HepG2 (cell line): ENCODE results near the gene SYNE1. TPM values are rescaled to one million over a fixed set of nuclear protein-coding genes. Genes with fewer than 3 reads are reported as not detected.

ENCODE experiments used
- AGO1 ChIP-seq: fragments of 200-400 bp; formaldehyde crosslinking; IDR thresholded peaks from 2 replicates; pipeline ENCODE4 v1.6.1; 2017; ENCODE audit warnings: mild to moderate bottlenecking, low read depth, low read length, moderate library complexity; ENCODE audit not compliant: poor library complexity, severe bottlenecking
- CBX5 ChIP-seq: sonication (generic); formaldehyde crosslinking; IDR thresholded peaks from 2 replicates; pipeline ENCODE4 v1.4.0; 2020; ENCODE audit warnings: missing genetic modification reagents, borderline replicate concordance
- DPF2 ChIP-seq: sonication (generic); formaldehyde crosslinking; IDR thresholded peaks from 2 replicates; pipeline ENCODE4 v1.4.0; 2020; ENCODE audit warnings: mild to moderate bottlenecking, low read depth, missing genetic modification reagents, borderline replicate concordance
- EED ChIP-seq: sonication (generic); formaldehyde crosslinking; IDR thresholded peaks from 2 replicates; pipeline ENCODE4 v1.5.0; 2020; ENCODE audit warnings: mild to moderate bottlenecking, missing genetic modification reagents
- ELF3 ChIP-seq: IDR thresholded peaks from 2 replicates; pipeline ENCODE4 v1.6.1; 2016; ENCODE audit warnings: missing genetic modification reagents, missing compliant biosample characterization
- EP300 ChIP-seq, 3 experiments: sonication (generic) in 1 of 3; formaldehyde crosslinking in 1 of 3; IDR thresholded peaks; 2 replicates each; pipeline versions ENCODE4 v1.5.1 to v1.6.1; 2011 to 2020; ENCODE audit warnings: low read depth in 2 of 3, low read length in 2 of 3, borderline replicate concordance in 1 of 3, improper control_type of control experiment in 1 of 3, mild to moderate bottlenecking in 1 of 3, missing genetic modification reagents in 1 of 3, moderate library complexity in 1 of 3
- GATAD2A ChIP-seq: IDR thresholded peaks from 2 replicates; pipeline ENCODE4 v1.6.1; 2016
- HMGA1 ChIP-seq: sonication (generic); formaldehyde crosslinking; conservative IDR thresholded peaks from 2 replicates; pipeline ENCODE4 v1.4.0; 2020; ENCODE audit warnings: missing genetic modification reagents
- HNF4G ChIP-seq, 2 experiments: sonication (generic) in 1 of 2; formaldehyde crosslinking in 1 of 2; IDR thresholded peaks; 2 replicates each; pipeline versions ENCODE4 v1.4.0 to v1.6.1; 2011 to 2020; ENCODE audit warnings: borderline replicate concordance in 2 of 2, low read depth in 2 of 2, mild to moderate bottlenecking in 2 of 2, low read length in 1 of 2, missing genetic modification reagents in 1 of 2, moderate library complexity in 1 of 2
- KLF13 ChIP-seq: sonication (generic); formaldehyde crosslinking; IDR thresholded peaks from 2 replicates; pipeline ENCODE4 v1.4.0; 2020; ENCODE audit warnings: mild to moderate bottlenecking, missing genetic modification reagents
- LCORL ChIP-seq, 2 experiments: fragments of 450-650 bp in 1 of 2; sonication (generic) in 1 of 2; formaldehyde crosslinking in 1 of 2; IDR thresholded peaks; 2 replicates each; pipeline versions ENCODE4 v1.5.0 to v1.6.1; 2017 to 2020; ENCODE audit warnings: antibody characterized with exemption in 1 of 2, missing genetic modification reagents in 1 of 2
- MED1 ChIP-seq: sonication (generic); formaldehyde crosslinking; IDR thresholded peaks from 2 replicates; pipeline ENCODE4 v1.4.0; 2020; ENCODE audit warnings: missing genetic modification reagents
- NR2C2 ChIP-seq: sonication (generic); formaldehyde crosslinking; IDR thresholded peaks from 2 replicates; pipeline ENCODE4 v1.4.0; 2020; ENCODE audit warnings: missing genetic modification reagents, mild to moderate bottlenecking, moderate library complexity, borderline replicate concordance
- PCBP2 ChIP-seq: fragments of 200-400 bp; formaldehyde crosslinking; optimal IDR thresholded peaks from 2 replicates; pipeline ENCODE3; 2018; ENCODE audit warnings: low read length, low read depth; ENCODE audit not compliant: poor library complexity, severe bottlenecking
- PPARG ChIP-seq: conservative IDR thresholded peaks from 2 replicates; pipeline ENCODE4 v1.6.1; 2016; ENCODE audit warnings: missing biosample characterization, missing genetic modification reagents
- SAP130 ChIP-seq: IDR thresholded peaks from 2 replicates; pipeline ENCODE4 v1.6.1; 2016; ENCODE audit warnings: low read depth
- SIN3B ChIP-seq: fragments of 150-350 bp; IDR thresholded peaks from 2 replicates; pipeline ENCODE4 v1.6.1; 2014; ENCODE audit warnings: low read length
- SOX6 ChIP-seq, 2 experiments: fragments of 450-650 bp in 1 of 2; sonication (generic) in 1 of 2; formaldehyde crosslinking in 1 of 2; IDR thresholded peaks; 2 replicates each; pipeline versions ENCODE4 v1.4.0 to v1.6.1; 2017 to 2020; ENCODE audit warnings: antibody characterized with exemption in 1 of 2, mild to moderate bottlenecking in 1 of 2, missing genetic modification reagents in 1 of 2
- STAG1 ChIP-seq: sonication (generic); formaldehyde crosslinking; IDR thresholded peaks from 2 replicates; pipeline ENCODE4 v1.4.0; 2020; ENCODE audit warnings: missing genetic modification reagents
- ZFP36L1 ChIP-seq: sonication (generic); formaldehyde crosslinking; IDR thresholded peaks from 2 replicates; pipeline ENCODE4 v1.8.0; 2022; ENCODE audit warnings: mild to moderate bottlenecking, missing genetic modification reagents, moderate library complexity
- ZMYM4 ChIP-seq: sonication (generic); formaldehyde crosslinking; IDR thresholded peaks from 2 replicates; pipeline ENCODE4 v1.8.1; 2023; ENCODE audit warnings: mild to moderate bottlenecking, missing genetic modification reagents
- ZNF10 ChIP-seq: sonication (generic); formaldehyde crosslinking; IDR thresholded peaks from 2 replicates; pipeline ENCODE4 v1.4.0; 2020; ENCODE audit warnings: mild to moderate bottlenecking, low read depth, missing genetic modification reagents, borderline replicate concordance
- ZNF598 ChIP-seq: sonication (generic); formaldehyde crosslinking; IDR thresholded peaks from 2 replicates; pipeline ENCODE4 v1.5.1; 2020; ENCODE audit warnings: mild to moderate bottlenecking, missing genetic modification reagents, borderline replicate concordance
- ZNF605 ChIP-seq: sonication (generic); formaldehyde crosslinking; IDR thresholded peaks from 2 replicates; pipeline ENCODE4 v1.8.0; 2022; ENCODE audit warnings: mild to moderate bottlenecking, missing genetic modification reagents
- polyA plus RNA-seq, 8 experiments: library from polyadenylated mRNA; depleted of rRNA in 3 of 8; stranded (reverse) in 7 of 8; unstranded in 1 of 8; fragments of >200 nt; fragmentation: Illumina TruSeq in 4 of 8; extraction: Trizol in 4 of 8; gene quantifications; 2 replicates each; pipeline versions ENCODE4 v1.2.1 to v1.2.3, GENCODE V29; 2011 to 2016; ENCODE audit warnings: low read depth in 4 of 8, missing spikeins in 1 of 8, mixed read lengths in 1 of 8; ENCODE audit not compliant: insufficient read depth in 1 of 8
- total RNA-seq, 5 experiments: library from RNA; depleted of rRNA; stranded (reverse); fragments of >200 nt; fragmentation: Illumina TruSeq; extraction: Trizol; gene quantifications; 2 replicates each; pipeline ENCODE4 v1.2.3, GENCODE V29; 2016; ENCODE audit warnings: low read depth in 1 of 5
- TF ChIP-seq, protein P1 (sequence below): sonication (generic); formaldehyde crosslinking; conservative IDR thresholded peaks from 2 replicates; pipeline ENCODE4 v1.4.0; 2020; ENCODE audit warnings: missing genetic modification reagents
- TF ChIP-seq, protein P2 (sequence below): sonication (generic); formaldehyde crosslinking; IDR thresholded peaks from 2 replicates; pipeline ENCODE4 v1.9.0; 2022; ENCODE audit warnings: missing genetic modification reagents, mild to moderate bottlenecking, borderline replicate concordance
- TF ChIP-seq, protein P3 (sequence below), 2 experiments: fragments of 450-650 bp in 1 of 2; sonication (generic) in 1 of 2; formaldehyde crosslinking; IDR thresholded peaks; 2 replicates each; pipeline versions ENCODE4 v1.5.0 to v1.8.0; 2020 to 2022; ENCODE audit warnings: mild to moderate bottlenecking in 1 of 2, missing genetic modification reagents in 1 of 2

SYNE1 gene
- total and polyA plus RNA-seq, 2 of the 13 experiments (the other 11 are each of a cell fraction or from before 2014, with no cell fraction given) = 5.5 to 15.9 TPM

DNA sequence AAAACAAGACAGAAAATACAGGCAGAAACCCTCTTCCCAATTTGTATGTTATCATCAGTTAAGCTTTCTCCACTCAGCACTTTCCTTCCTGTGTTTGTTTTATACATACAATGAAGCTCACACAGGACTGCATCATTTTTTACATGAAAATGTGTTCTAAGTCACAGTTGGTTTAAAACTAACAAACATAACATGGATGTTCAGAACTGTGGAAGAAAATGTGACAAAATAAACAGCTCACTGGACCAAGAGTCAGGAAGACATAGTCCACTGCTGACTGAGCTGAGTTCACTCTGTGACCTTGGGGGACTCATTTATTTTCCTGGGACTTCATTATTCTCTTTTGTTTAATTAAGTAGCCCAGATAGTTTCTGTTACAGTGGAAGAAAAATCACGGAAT is 331.5 kb downstream of the SYNE1 start (continued):
- TF ChIP-seq HMGA1 (CRISPR knock-in tag) = no peak
- TF ChIP-seq SAP130 (CRISPR knock-in tag) = peak; percentile 45; the same call in 1 of the 2 replicates
- TF ChIP-seq, protein P1, sequence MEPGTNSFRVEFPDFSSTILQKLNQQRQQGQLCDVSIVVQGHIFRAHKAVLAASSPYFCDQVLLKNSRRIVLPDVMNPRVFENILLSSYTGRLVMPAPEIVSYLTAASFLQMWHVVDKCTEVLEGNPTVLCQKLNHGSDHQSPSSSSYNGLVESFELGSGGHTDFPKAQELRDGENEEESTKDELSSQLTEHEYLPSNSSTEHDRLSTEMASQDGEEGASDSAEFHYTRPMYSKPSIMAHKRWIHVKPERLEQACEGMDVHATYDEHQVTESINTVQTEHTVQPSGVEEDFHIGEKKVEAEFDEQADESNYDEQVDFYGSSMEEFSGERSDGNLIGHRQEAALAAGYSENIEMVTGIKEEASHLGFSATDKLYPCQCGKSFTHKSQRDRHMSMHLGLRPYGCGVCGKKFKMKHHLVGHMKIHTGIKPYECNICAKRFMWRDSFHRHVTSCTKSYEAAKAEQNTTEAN (CRISPR knock-in tag) = 0 out of 2 replicates have a peak, but pooled peaks have one; percentile 32
- TF ChIP-seq, protein P2, sequence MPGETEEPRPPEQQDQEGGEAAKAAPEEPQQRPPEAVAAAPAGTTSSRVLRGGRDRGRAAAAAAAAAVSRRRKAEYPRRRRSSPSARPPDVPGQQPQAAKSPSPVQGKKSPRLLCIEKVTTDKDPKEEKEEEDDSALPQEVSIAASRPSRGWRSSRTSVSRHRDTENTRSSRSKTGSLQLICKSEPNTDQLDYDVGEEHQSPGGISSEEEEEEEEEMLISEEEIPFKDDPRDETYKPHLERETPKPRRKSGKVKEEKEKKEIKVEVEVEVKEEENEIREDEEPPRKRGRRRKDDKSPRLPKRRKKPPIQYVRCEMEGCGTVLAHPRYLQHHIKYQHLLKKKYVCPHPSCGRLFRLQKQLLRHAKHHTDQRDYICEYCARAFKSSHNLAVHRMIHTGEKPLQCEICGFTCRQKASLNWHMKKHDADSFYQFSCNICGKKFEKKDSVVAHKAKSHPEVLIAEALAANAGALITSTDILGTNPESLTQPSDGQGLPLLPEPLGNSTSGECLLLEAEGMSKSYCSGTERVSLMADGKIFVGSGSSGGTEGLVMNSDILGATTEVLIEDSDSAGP (CRISPR knock-in tag) = no peak
- peak; percentile 38; the same call in 1 of the 2 replicates for TF ChIP-seq ELF3 (CRISPR knock-in tag)
- TF ChIP-seq LCORL (IDR thresholded peaks at IDR 0.05) = no peak
- 0 out of 2 replicates have a peak, but pooled peaks have one; percentile 15 for TF ChIP-seq LCORL (CRISPR knock-in tag; IDR thresholded peaks at IDR 0.05)
- no peak for TF ChIP-seq EED (CRISPR knock-in tag)
- TF ChIP-seq SOX6 (IDR thresholded peaks at IDR 0.05) = no peak
- peak; percentile 72 for TF ChIP-seq SOX6 (CRISPR knock-in tag; IDR thresholded peaks at IDR 0.05)
- no peak for TF ChIP-seq NR2C2
- TF ChIP-seq PPARG = peak; percentile 93
- TF ChIP-seq, protein P3, sequence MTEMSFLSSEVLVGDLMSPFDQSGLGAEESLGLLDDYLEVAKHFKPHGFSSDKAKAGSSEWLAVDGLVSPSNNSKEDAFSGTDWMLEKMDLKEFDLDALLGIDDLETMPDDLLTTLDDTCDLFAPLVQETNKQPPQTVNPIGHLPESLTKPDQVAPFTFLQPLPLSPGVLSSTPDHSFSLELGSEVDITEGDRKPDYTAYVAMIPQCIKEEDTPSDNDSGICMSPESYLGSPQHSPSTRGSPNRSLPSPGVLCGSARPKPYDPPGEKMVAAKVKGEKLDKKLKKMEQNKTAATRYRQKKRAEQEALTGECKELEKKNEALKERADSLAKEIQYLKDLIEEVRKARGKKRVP (CRISPR knock-in tag; IDR thresholded peaks at IDR 0.05) = no peak
- TF ChIP-seq MED1 (CRISPR knock-in tag) = peak; percentile 40; the same call in 1 of the 2 replicates
- no peak for TF ChIP-seq DPF2 (CRISPR knock-in tag)
- TF ChIP-seq STAG1 (CRISPR knock-in tag) = no peak
- TF ChIP-seq ZFP36L1 (CRISPR knock-in tag) = peak; percentile 61; the same call in 1 of the 2 replicates
- TF ChIP-seq ZNF10 = no peak
- no peak for TF ChIP-seq SIN3B
- no peak for TF ChIP-seq PCBP2
- no peak for TF ChIP-seq ZNF598 (CRISPR knock-in tag)
- TF ChIP-seq EP300 (IDR thresholded peaks at IDR 0.05; ENCODE audit: low read depth in 2 of 2, low read length in 2 of 2) = peak in 1 of 2 experiments; percentile 35; a peak in 1 of 4 replicates
- no peak for TF ChIP-seq EP300 (CRISPR knock-in tag; IDR thresholded peaks at IDR 0.05; ENCODE audit: borderline replicate concordance)
- TF ChIP-seq CBX5 (CRISPR knock-in tag) = no peak
- peak; percentile 57; the same call in 1 of the 2 replicates for TF ChIP-seq HNF4G (IDR thresholded peaks at IDR 0.05; ENCODE audit: borderline replicate concordance, low read depth, low read length)
- no peak for TF ChIP-seq HNF4G (CRISPR knock-in tag; IDR thresholded peaks at IDR 0.05; ENCODE audit: borderline replicate concordance, low read depth)
- TF ChIP-seq ZMYM4 = peak; percentile 19; the same call in 1 of the 2 replicates
- no peak for TF ChIP-seq AGO1
- peak; percentile 63 for TF ChIP-seq GATAD2A (CRISPR knock-in tag)
- no peak for TF ChIP-seq KLF13 (CRISPR knock-in tag)
- no peak for TF ChIP-seq ZNF605 (CRISPR knock-in tag)
